H1 (cell line): Measurements from ENCODE around the gene C11orf65. TPM values are rescaled to one million over a fixed set of nuclear protein-coding genes. Genes with fewer than 3 reads are reported as not detected.

Experiments used
- CTCF ChIA-PET: fragments of 300-600 bp; sonication (Branson Sonifier 250); formaldehyde crosslinking; loops from one replicate; lab custom pipeline; 2021; ENCODE audit not compliant: partially characterized antibody; lab: Charles Lee
- POLR2A ChIA-PET: fragments of 300-600 bp; sonication (Branson Sonifier 250); formaldehyde crosslinking; loops from one replicate; lab custom pipeline; 2021; ENCODE audit warnings: inconsistent platforms; ENCODE audit not compliant: partially characterized antibody; lab: Charles Lee
- DNase-seq, 2 experiments: peaks; one replicate each; pipeline versions ENCODE4 v3.0.0 to v3.0.0-alpha.2; 2010 to 2022; ENCODE audit warnings: low spot score in 2 of 2, low read depth in 1 of 2, mixed read lengths in 1 of 2
- FAIRE-seq: peaks from 2 replicates; lab custom pipeline; 2011; peaks lifted over from hg19 to GRCh38; lab: Jason Lieb, UNC
- H2AFZ ChIP-seq: 2 replicates; pipeline ENCODE4 v1.8.1; 2012; ENCODE audit warnings: low read length, inconsistent platforms
- H2AK5ac ChIP-seq: 2 replicates; pipeline ENCODE4 v1.6.1; 2013; ENCODE audit warnings: low read depth, low read length
- H2BK120ac ChIP-seq: replicated peaks from 2 replicates; pipeline ENCODE3; 2013; ENCODE audit warnings: low read depth, low read length, inconsistent platforms
- H2BK12ac ChIP-seq: 2 replicates; pipeline ENCODE4 v1.6.1; 2013; ENCODE audit warnings: low read depth, low read length
- H2BK15ac ChIP-seq: 2 replicates; pipeline ENCODE4 v1.6.1; 2013; ENCODE audit warnings: low read length
- H2BK20ac ChIP-seq: 2 replicates; pipeline ENCODE4 v1.6.1; 2013; ENCODE audit warnings: low read length
- H2BK5ac ChIP-seq: 2 replicates; pipeline ENCODE4 v1.6.1; 2013; ENCODE audit warnings: low read depth, low read length
- H3K14ac ChIP-seq: 2 replicates; pipeline ENCODE4 v1.6.1; 2013; ENCODE audit warnings: inconsistent platforms; ENCODE audit not compliant: insufficient read length
- H3K18ac ChIP-seq: 2 replicates; pipeline ENCODE4 v1.6.1; 2013; ENCODE audit warnings: low read length; ENCODE audit errors: extremely low read depth
- H3K23ac ChIP-seq: 2 replicates; pipeline ENCODE4 v1.6.1; 2013; ENCODE audit warnings: inconsistent platforms; ENCODE audit not compliant: insufficient read length
- H3K23me2 ChIP-seq: 2 replicates; pipeline ENCODE4 v1.6.1; 2013; ENCODE audit warnings: low read depth, low read length
- H3K27ac ChIP-seq: 2 replicates; pipeline ENCODE4 v1.6.1; 2011; ENCODE audit warnings: low read depth, low read length, inconsistent platforms
- H3K27me3 ChIP-seq, 4 experiments: replicated peaks in 1 of 4; 1 replicate in 1 of 4; 2 replicates in 3 of 4; pipeline versions ENCODE4 v1.6.1 to v1.8.1; 2011 to 2013; ENCODE audit warnings: low read length in 3 of 4, mild to moderate bottlenecking in 3 of 4, inconsistent platforms in 2 of 4, mixed read lengths in 2 of 4, moderate library complexity in 1 of 4; ENCODE audit not compliant: control insufficient read depth in 3 of 4, insufficient read depth in 3 of 4; ENCODE audit errors: extremely low read depth in 1 of 4
- H3K36me3 ChIP-seq, 4 experiments: 2 replicates each; pipeline versions ENCODE4 v1.6.1 to v1.8.1; 2011 to 2013; ENCODE audit warnings: mild to moderate bottlenecking in 4 of 4, low read length in 3 of 4, moderate library complexity in 2 of 4, control low read depth in 1 of 4, inconsistent platforms in 1 of 4; ENCODE audit not compliant: insufficient read depth in 4 of 4, control insufficient read depth in 2 of 4
- H3K4ac ChIP-seq: replicated peaks from 2 replicates; pipeline ENCODE3; 2013; ENCODE audit warnings: low read length, low read depth, mixed read lengths, inconsistent platforms; ENCODE audit not compliant: insufficient read length
- H3K4me1 ChIP-seq, 4 experiments: replicated peaks in 1 of 4; 1 replicate in 1 of 4; 2 replicates in 3 of 4; pipeline versions ENCODE4 v1.6.1 to v1.8.1; 2011 to 2013; ENCODE audit warnings: low read length in 3 of 4, inconsistent platforms in 2 of 4, mixed read lengths in 1 of 4; ENCODE audit not compliant: insufficient read depth in 4 of 4, control insufficient read depth in 3 of 4
- H3K4me2 ChIP-seq, 2 experiments: 2 replicates each; pipeline versions ENCODE4 v1.6.1 to v1.8.1; 2011 to 2013; ENCODE audit warnings: low read depth in 2 of 2, low read length in 2 of 2, control low read depth in 1 of 2, inconsistent platforms in 1 of 2, mild to moderate bottlenecking in 1 of 2; ENCODE audit not compliant: insufficient read depth in 1 of 2
- H3K4me3 ChIP-seq, 4 experiments: fragments of 200-600, 300-600 bp in 1 of 4; sonication (generic), shearing (Covaris generic), sonication (Bioruptor Twin) in 1 of 4; 2 replicates each; pipeline versions ENCODE4 v1.5.1 to v1.8.1; 2011 to 2016; ENCODE audit warnings: low read length in 4 of 4, low read depth in 3 of 4, control low read depth in 2 of 4, inconsistent platforms in 2 of 4, mild to moderate bottlenecking in 2 of 4, mixed read lengths in 1 of 4, moderate library complexity in 1 of 4; ENCODE audit not compliant: insufficient read depth in 2 of 4; ENCODE audit errors: extremely low read depth in 1 of 4
- H3K56ac ChIP-seq: replicated peaks from 2 replicates; pipeline ENCODE3; 2013; ENCODE audit warnings: low read depth, mild to moderate bottlenecking, mixed read lengths, low read length, inconsistent platforms; ENCODE audit not compliant: insufficient read length
- H3K79me1 ChIP-seq: 2 replicates; pipeline ENCODE4 v1.6.1; 2013; ENCODE audit warnings: low read depth, low read length, control low read depth
- H3K79me2 ChIP-seq, 2 experiments: 2 replicates each; pipeline versions ENCODE4 v1.6.1 to v1.8.1; 2012 to 2013; ENCODE audit warnings: low read length in 2 of 2, mild to moderate bottlenecking in 2 of 2, inconsistent platforms in 1 of 2; ENCODE audit not compliant: insufficient read depth in 2 of 2, control insufficient read depth in 1 of 2
- H3K9ac ChIP-seq, 4 experiments: replicated peaks in 1 of 4; 1 replicate in 1 of 4; 2 replicates in 3 of 4; pipeline versions ENCODE4 v1.6.1 to v1.8.1; 2011 to 2013; ENCODE audit warnings: low read depth in 3 of 4, low read length in 3 of 4, control low read depth in 2 of 4, mild to moderate bottlenecking in 2 of 4, moderate library complexity in 2 of 4, inconsistent platforms in 1 of 4; ENCODE audit errors: extremely low read depth in 1 of 4
- H3K9me3 ChIP-seq, 2 experiments: 2 replicates each; pipeline versions ENCODE4 v1.6.1 to v1.8.1; 2012 to 2013; ENCODE audit warnings: mild to moderate bottlenecking in 2 of 2, moderate library complexity in 2 of 2, control low read depth in 1 of 2, inconsistent platforms in 1 of 2, low read depth in 1 of 2, low read length in 1 of 2, mixed read lengths in 1 of 2; ENCODE audit not compliant: insufficient read depth in 2 of 2
- H4K20me1 ChIP-seq, 2 experiments: replicated peaks in 1 of 2; 2 replicates each; pipeline versions ENCODE3 to v1.8.1; 2011 to 2013; ENCODE audit warnings: inconsistent platforms in 2 of 2, low read length in 2 of 2, mild to moderate bottlenecking in 1 of 2; ENCODE audit not compliant: insufficient read depth in 2 of 2, control insufficient read depth in 1 of 2
- H4K5ac ChIP-seq: 2 replicates; pipeline ENCODE4 v1.6.1; 2013; ENCODE audit warnings: low read length, low read depth, mixed read lengths, inconsistent platforms; ENCODE audit not compliant: insufficient read length
- H4K8ac ChIP-seq: 2 replicates; pipeline ENCODE4 v1.8.0; 2013; ENCODE audit warnings: mild to moderate bottlenecking, moderate library complexity, low read length, inconsistent platforms; ENCODE audit not compliant: insufficient read depth; ENCODE audit errors: extremely low read depth
- H4K91ac ChIP-seq: replicated peaks from 2 replicates; pipeline ENCODE3; 2013; ENCODE audit warnings: low read length, mixed read lengths, inconsistent platforms; ENCODE audit not compliant: insufficient read length
- CBX5 ChIP-seq: fragments of 300-800, 300-1000 bp; sonication (generic); IDR thresholded peaks from 2 replicates; pipeline ENCODE4 v1.7.1; 2016; ENCODE audit warnings: antibody characterized with exemption, low read length, low read depth
- KDM4A ChIP-seq: IDR thresholded peaks from one replicate; pipeline ENCODE4 v1.7.1; 2012; ENCODE audit warnings: low read depth, mild to moderate bottlenecking, moderate library complexity, low read length, inconsistent platforms; ENCODE audit not compliant: severe bottlenecking
- MAX ChIP-seq: IDR thresholded peaks from 2 replicates; pipeline ENCODE4 v1.6.1; 2012; ENCODE audit warnings: inconsistent platforms
- SAP30 ChIP-seq: fragments of 300-600 bp; sonication (generic); IDR thresholded peaks from 2 replicates; pipeline ENCODE4 v1.7.1; 2012; ENCODE audit warnings: low read length, moderate library complexity, mild to moderate bottlenecking, inconsistent platforms; ENCODE audit not compliant: insufficient read depth, insufficient replicate concordance
- SIX5 ChIP-seq: IDR thresholded peaks from 2 replicates; pipeline ENCODE4 v1.6.1; 2011; ENCODE audit warnings: mild to moderate bottlenecking, low read depth, low read length
- TAF7 ChIP-seq: optimal IDR thresholded peaks from 2 replicates; pipeline ENCODE3; 2011; ENCODE audit warnings: low read depth, mild to moderate bottlenecking, inconsistent platforms, low read length, moderate library complexity, borderline replicate concordance
- WGBS, 2 experiments: shearing (Covaris generic) in 1 of 2; methylation state at CpG; one replicate each; pipeline versions ENCODE4 v1.1.6 to v1.1.7; 2013 to 2015; ENCODE audit warnings: low lambda C conversion rate in 2 of 2, mixed read lengths in 2 of 2, inconsistent platforms in 1 of 2, low coverage in 1 of 2, missing lambda C conversion rate in 1 of 2; ENCODE audit not compliant: insufficient replicate concordance in 2 of 2, insufficient coverage in 1 of 2, insufficient read length in 1 of 2; ENCODE audit errors: extremely low coverage in 1 of 2, missing lambda C conversion rate in 1 of 2; 5-methylcytosine and 5-hydroxymethylcytosine counted together
- polyA plus RNA-seq, 7 experiments: library from polyadenylated mRNA; depleted of rRNA in 3 of 7; stranded (reverse) in 5 of 7; unstranded in 2 of 7; fragments of >200 nt in 5 of 7; fragments of 200-250 nt in 2 of 7; gene quantifications; 1 replicate in 5 of 7; 2 replicates in 1 of 7; 4 replicates in 1 of 7; pipeline versions ENCODE4 v1.2.1 to v1.2.3, GENCODE V29; 2011 to 2013; ENCODE audit warnings: missing spikeins in 2 of 7, mixed read lengths in 2 of 7
- total RNA-seq: library from RNA; stranded (reverse); fragmentation: NEBNext Ultra II Directional; extraction: Animal tissue kit (Norgen Biotek cat#: 25700); gene quantifications from 2 replicates; pipeline ENCODE4 v1.2.1, GENCODE V29; 2021

Gene C11orf65
- total and polyA plus RNA-seq, 2 of the 8 experiments (the other 6 are each of a cell fraction or from before 2014, with no cell fraction given) = 0.14 to 0.22 TPM

GRCh38 chr11:108500169-108500568 lies 32.8 kb upstream of the C11orf65 start:
- H2AFZ ChIP-seq = no peak overlapping the region
- WGBS, 2 experiments = 96% methylated on average over 4 of the region's 4 CpGs; no CpG with 5 or more reads in 1 of the 2 experiments
- no peak for TF ChIP-seq TAF7
- TF ChIP-seq CBX5 = no peak
- TF ChIP-seq SAP30 = no peak
- TF ChIP-seq SIX5 = no peak
- no peak for TF ChIP-seq KDM4A
- no peak for TF ChIP-seq MAX

More at GRCh38 chr11:108500169-108500568, 32.8 kb upstream of the C11orf65 start:
- H4K5ac ChIP-seq = no peak overlapping the region
- H3K14ac ChIP-seq = no peak overlapping the region
- H4K8ac ChIP-seq = no peak overlapping the region
- ChIA-PET CTCF (interaction anchor here (1.1 kb wide), 1 partner anchor 82 kb away, joined by 4 read pairs; no protein-coding TSS in a partner anchor), POLR2A (interaction anchor here (0.9 kb wide), 1 partner anchor 33 kb away, joined by 4 read pairs; no protein-coding TSS in a partner anchor)
- H3K79me2 ChIP-seq = no peaks in the 10 kb centered on the region
- H3K27ac ChIP-seq = no peak overlapping the region
- no peak overlapping the region for H2AK5ac ChIP-seq
- FAIRE-seq = no peak
- H3K36me3 ChIP-seq = no peaks in the 10 kb centered on the region
- H3K4me3 ChIP-seq = no peak overlapping the region
- peaks cover 0 to 4% (median 2%) of the 10 kb centered on the region in 4 experiments; a peak in 6 of 7 replicates for H3K4me1 ChIP-seq
- no peak overlapping the region for H2BK5ac ChIP-seq
- no peak overlapping the region for H3K4me2 ChIP-seq
- no peaks in the 10 kb centered on the region for H3K9me3 ChIP-seq
- H3K79me1 ChIP-seq = no peaks in the 10 kb centered on the region
- peaks cover 0 to 6% (median 2%) of the 10 kb centered on the region in 4 experiments; a peak in 3 of 7 replicates for H3K27me3 ChIP-seq
- H2BK20ac ChIP-seq = no peak overlapping the region
- no peak for DNase-seq
- no peak overlapping the region for H4K91ac ChIP-seq
- no peak overlapping the region for H3K18ac ChIP-seq
- no peak overlapping the region for H3K4ac ChIP-seq
- H3K23ac ChIP-seq = no peak overlapping the region
- no peak overlapping the region for H2BK120ac ChIP-seq
- no peak overlapping the region for H2BK12ac ChIP-seq
- H2BK15ac ChIP-seq = no peak overlapping the region
- H3K23me2 ChIP-seq = peaks cover 6% of the 10 kb centered on the region; the same call in 1 of the 2 replicates
- no peak overlapping the region for H3K56ac ChIP-seq
- H3K9ac ChIP-seq = no peak overlapping the region
- no peaks in the 10 kb centered on the region for H4K20me1 ChIP-seq
